OCI-LY3 (cell line): ENCODE results near the gene TMEM205.

ENCODE experiments used
- EZH2phosphoT487 ChIP-seq: fragments of 200-600 bp; shearing (Covaris generic); IDR thresholded peaks from 2 replicates; pipeline ENCODE4 v1.6.1; 2018; ENCODE audit warnings: antibody characterized with exemption, mixed run types, low read depth
- TF ChIP-seq, protein P1 (sequence below): fragments of 200-600, 300-600 bp; sonication (generic); IDR thresholded peaks from 2 replicates; pipeline ENCODE4 v1.5.1; 2014; ENCODE audit warnings: antibody characterized with exemption, low read length, low read depth

DNA sequence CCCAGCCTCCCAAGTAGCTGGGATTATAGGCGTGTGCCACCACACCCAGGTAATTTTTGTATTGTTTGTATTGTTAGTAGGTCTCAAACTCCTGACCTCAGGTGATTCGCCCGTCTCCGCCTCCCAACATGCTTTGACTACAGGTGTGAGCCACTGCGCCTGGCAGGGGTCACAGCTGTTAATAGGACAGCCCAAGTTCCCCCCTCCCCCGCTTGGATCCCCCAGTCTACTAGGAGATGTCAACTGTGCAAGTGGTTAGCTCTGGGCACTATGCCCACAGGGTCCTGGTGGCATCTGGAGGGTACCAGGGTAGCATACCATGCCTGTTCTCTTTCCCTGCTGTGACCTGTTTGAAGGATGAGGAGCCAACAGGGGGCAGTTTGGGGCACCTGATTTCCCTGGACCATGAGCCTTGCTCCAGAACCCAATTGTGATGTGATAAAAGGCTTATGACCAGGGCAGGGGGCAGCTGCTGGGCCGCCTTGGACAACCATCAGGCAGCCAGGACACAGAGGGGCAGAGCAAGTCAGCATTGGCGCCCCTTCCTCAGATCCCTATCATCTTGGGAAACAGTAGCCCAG, 50.3 kb downstream of the TMEM205 start, which contains the start of gene TSPAN16:
- TF ChIP-seq, protein P1, sequence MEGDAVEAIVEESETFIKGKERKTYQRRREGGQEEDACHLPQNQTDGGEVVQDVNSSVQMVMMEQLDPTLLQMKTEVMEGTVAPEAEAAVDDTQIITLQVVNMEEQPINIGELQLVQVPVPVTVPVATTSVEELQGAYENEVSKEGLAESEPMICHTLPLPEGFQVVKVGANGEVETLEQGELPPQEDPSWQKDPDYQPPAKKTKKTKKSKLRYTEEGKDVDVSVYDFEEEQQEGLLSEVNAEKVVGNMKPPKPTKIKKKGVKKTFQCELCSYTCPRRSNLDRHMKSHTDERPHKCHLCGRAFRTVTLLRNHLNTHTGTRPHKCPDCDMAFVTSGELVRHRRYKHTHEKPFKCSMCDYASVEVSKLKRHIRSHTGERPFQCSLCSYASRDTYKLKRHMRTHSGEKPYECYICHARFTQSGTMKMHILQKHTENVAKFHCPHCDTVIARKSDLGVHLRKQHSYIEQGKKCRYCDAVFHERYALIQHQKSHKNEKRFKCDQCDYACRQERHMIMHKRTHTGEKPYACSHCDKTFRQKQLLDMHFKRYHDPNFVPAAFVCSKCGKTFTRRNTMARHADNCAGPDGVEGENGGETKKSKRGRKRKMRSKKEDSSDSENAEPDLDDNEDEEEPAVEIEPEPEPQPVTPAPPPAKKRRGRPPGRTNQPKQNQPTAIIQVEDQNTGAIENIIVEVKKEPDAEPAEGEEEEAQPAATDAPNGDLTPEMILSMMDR, result no peak
- no peak for TF ChIP-seq EZH2phosphoT487
